CD14-positive monocyte (primary cell): ENCODE measurements around the gene IFIH1. TPM values are rescaled to one million over a fixed set of nuclear protein-coding genes. Genes with fewer than 3 reads are reported as not detected.
A peak's percentile ranks its signal among the peaks of the same experiment; 100 is the strongest.

ENCODE experiments used
- DNase-seq, 3 donors: peaks; one replicate each; pipeline ENCODE4 v3.0.0-alpha.2; 2011 to 2022
- H2AFZ ChIP-seq: 2 replicates; pipeline ENCODE4 v1.6.0; 2012; ENCODE audit warnings: mild to moderate bottlenecking, low read depth, low read length, inconsistent platforms; ENCODE audit not compliant: insufficient read depth, poor library complexity, severe bottlenecking
- H3K27ac ChIP-seq, 2 donors: 1 replicate in 1 of 2; 2 replicates in 1 of 2; pipeline ENCODE4 v1.5.1; 2012 to 2013; ENCODE audit warnings: low read length in 2 of 2, control low read depth in 1 of 2, inconsistent platforms in 1 of 2, low read depth in 1 of 2, mild to moderate bottlenecking in 1 of 2
- H3K27me3 ChIP-seq, 2 donors: one replicate each; pipeline versions ENCODE4 v1.6.0 to v1.6.1; 2011 to 2013; ENCODE audit warnings: low read length in 2 of 2; ENCODE audit not compliant: control insufficient read depth in 2 of 2, insufficient read depth in 2 of 2
- H3K36me3 ChIP-seq, 2 donors: replicated peaks in 1 of 2; 1 replicate in 1 of 2; 2 replicates in 1 of 2; pipeline versions ENCODE4 v1.5.1 to v1.6.1; 2012 to 2013; ENCODE audit warnings: low read length in 2 of 2, control low read depth in 1 of 2, inconsistent platforms in 1 of 2, mild to moderate bottlenecking in 1 of 2; ENCODE audit not compliant: insufficient read depth in 2 of 2, control insufficient read depth in 1 of 2
- H3K4me1 ChIP-seq, 2 donors: 1 replicate in 1 of 2; 2 replicates in 1 of 2; pipeline versions ENCODE4 v1.5.1 to v1.6.1; 2012 to 2013; ENCODE audit warnings: low read length in 2 of 2, control low read depth in 1 of 2, inconsistent platforms in 1 of 2, mild to moderate bottlenecking in 1 of 2, moderate library complexity in 1 of 2; ENCODE audit not compliant: insufficient read depth in 2 of 2, control insufficient read depth in 1 of 2
- H3K4me2 ChIP-seq: replicated peaks from 2 replicates; pipeline ENCODE3; 2012; ENCODE audit warnings: low read length, moderate library complexity, mild to moderate bottlenecking; ENCODE audit not compliant: poor library complexity, severe bottlenecking; ENCODE audit errors: extremely low read depth
- H3K4me3 ChIP-seq, 3 experiments: fragments of 200-600 bp in 1 of 3; sonication (generic) in 1 of 3; replicated peaks in 1 of 3; 1 replicate in 2 of 3; 2 replicates in 1 of 3; pipeline ENCODE4 v1.5.1; 2011 to 2013; ENCODE audit warnings: low read length in 3 of 3, mild to moderate bottlenecking in 3 of 3, control low read depth in 2 of 3, low read depth in 2 of 3, inconsistent platforms in 1 of 3, moderate library complexity in 1 of 3
- H3K79me2 ChIP-seq: 2 replicates; pipeline ENCODE4 v1.6.0; 2012; ENCODE audit warnings: mild to moderate bottlenecking, control low read depth, inconsistent platforms, low read length, moderate library complexity; ENCODE audit not compliant: insufficient read depth
- H3K9ac ChIP-seq: 2 replicates; pipeline ENCODE4 v1.6.0; 2017; ENCODE audit warnings: low read length, mild to moderate bottlenecking; ENCODE audit not compliant: insufficient read depth, poor library complexity, severe bottlenecking
- H3K9me3 ChIP-seq, 2 donors: replicated peaks in 1 of 2; 1 replicate in 1 of 2; 2 replicates in 1 of 2; pipeline versions ENCODE4 v1.5.1 to v1.6.1; 2012 to 2013; ENCODE audit warnings: low read length in 2 of 2, control low read depth in 1 of 2; ENCODE audit not compliant: control insufficient read depth in 1 of 2, insufficient read depth in 1 of 2
- H4K20me1 ChIP-seq: 2 replicates; pipeline ENCODE4 v1.6.0; 2012; ENCODE audit warnings: mild to moderate bottlenecking, low read length, control low read depth, moderate library complexity; ENCODE audit not compliant: insufficient read depth
- H3K27ac Mint-ChIP-seq, 7 donors: one replicate each; pipeline ENCODE4 v1.8.0; 2020; ENCODE audit warnings: mild to moderate bottlenecking in 7 of 7, mixed read lengths in 7 of 7, moderate library complexity in 6 of 7, inconsistent platforms in 2 of 7
- H3K27me3 Mint-ChIP-seq, 3 donors: one replicate each; pipeline ENCODE4 v1.8.0; 2021 to 2022; ENCODE audit warnings: low read depth in 3 of 3, mild to moderate bottlenecking in 3 of 3, mixed read lengths in 3 of 3, moderate library complexity in 3 of 3, inconsistent platforms in 1 of 3
- H3K36me3 Mint-ChIP-seq, 2 donors: one replicate each; pipeline ENCODE4 v1.8.0; 2020; ENCODE audit warnings: mixed read lengths in 2 of 2, inconsistent platforms in 1 of 2, mild to moderate bottlenecking in 1 of 2
- H3K4me1 Mint-ChIP-seq: one replicate; pipeline ENCODE4 v1.8.0; 2020; ENCODE audit warnings: mild to moderate bottlenecking, mixed read lengths
- H3K4me3 Mint-ChIP-seq, 2 donors: one replicate each; pipeline ENCODE4 v1.8.0; 2020; ENCODE audit warnings: mild to moderate bottlenecking in 2 of 2, mixed read lengths in 2 of 2, moderate library complexity in 1 of 2
- H3K9me3 Mint-ChIP-seq, 7 donors: one replicate each; pipeline ENCODE4 v1.8.0; 2020 to 2022; ENCODE audit warnings: mixed read lengths in 7 of 7, mild to moderate bottlenecking in 6 of 7, moderate library complexity in 6 of 7, inconsistent platforms in 2 of 7
- WGBS: methylation state at CpG from one replicate; pipeline ENCODE4 v1.1.5; 2013; ENCODE audit warnings: missing lambda C conversion rate; ENCODE audit not compliant: insufficient coverage; 5-methylcytosine and 5-hydroxymethylcytosine counted together
- intact Hi-C, 2 donors: fragments of 100-400 bp; cut with micrococcal nuclease; formaldehyde crosslinking; loops; one replicate each; pipeline versions ENCODE4 v1.15.0 to v1.15.1; 2023
- polyA plus RNA-seq, 3 donors: library from polyadenylated mRNA; depleted of rRNA in 1 of 3; unstranded in 2 of 3; stranded (reverse) in 1 of 3; fragments of 300-500 nt in 2 of 3; fragments of >200 nt in 1 of 3; fragmentation: Illumina TruSeq in 2 of 3; gene quantifications; 1 replicate in 2 of 3; 2 replicates in 1 of 3; pipeline ENCODE4 v1.2.3, GENCODE V29; 2012 to 2021
- TF ChIP-seq, protein P1 (sequence below): fragments of 200-600 bp; IDR thresholded peaks from one replicate; pipeline ENCODE4 v1.8.0; 2022; ENCODE audit warnings: antibody characterized with exemption, mild to moderate bottlenecking

IFIH1 gene
- polyA plus RNA-seq, 3 donors, result 11.6 to 17.6 (median 17.1) TPM

- Histone ChIP-seq H3K9ac (peak overlapping the region; percentile 24), H3K9me3 (no peaks in the 10 kb centered on the region), H3K27me3 (no peaks in the 10 kb centered on the region), H4K20me1 (no peaks in the 10 kb centered on the region), H3K27ac (peak overlapping the region in 1 of 2 donors; percentile 84), H3K79me2 (peaks cover 29% of the 10 kb centered on the region), H3K4me1 (peaks cover 46 to 59% of the 10 kb centered on the region in 2 donors), H2AFZ (peak overlapping the region; percentile 41), H3K4me3 (peak overlapping the region in 1 of 3 experiments; percentile 46), H3K4me2 (peak overlapping the region; percentile 44), H3K36me3 (no peaks in the 10 kb centered on the region)
- intact Hi-C loops, result no loop called here
- Mint-ChIP-seq H3K9me3 (no peaks in the 10 kb centered on the region), H3K4me1 (peaks cover 58% of the 10 kb centered on the region), H3K27ac (peak overlapping the region; percentile 80 to 90 (median 88)), H3K27me3 (no peaks in the 10 kb centered on the region), H3K36me3 (no peaks in the 10 kb centered on the region), H3K4me3 (peak overlapping the region in 1 of 2 donors; percentile 15)
- DNase-seq, result peak; percentile 23 to 43 (median 23)
- WGBS, result no CpG with 5 or more reads among the region's 2 CpGs
- TF ChIP-seq, protein P1, sequence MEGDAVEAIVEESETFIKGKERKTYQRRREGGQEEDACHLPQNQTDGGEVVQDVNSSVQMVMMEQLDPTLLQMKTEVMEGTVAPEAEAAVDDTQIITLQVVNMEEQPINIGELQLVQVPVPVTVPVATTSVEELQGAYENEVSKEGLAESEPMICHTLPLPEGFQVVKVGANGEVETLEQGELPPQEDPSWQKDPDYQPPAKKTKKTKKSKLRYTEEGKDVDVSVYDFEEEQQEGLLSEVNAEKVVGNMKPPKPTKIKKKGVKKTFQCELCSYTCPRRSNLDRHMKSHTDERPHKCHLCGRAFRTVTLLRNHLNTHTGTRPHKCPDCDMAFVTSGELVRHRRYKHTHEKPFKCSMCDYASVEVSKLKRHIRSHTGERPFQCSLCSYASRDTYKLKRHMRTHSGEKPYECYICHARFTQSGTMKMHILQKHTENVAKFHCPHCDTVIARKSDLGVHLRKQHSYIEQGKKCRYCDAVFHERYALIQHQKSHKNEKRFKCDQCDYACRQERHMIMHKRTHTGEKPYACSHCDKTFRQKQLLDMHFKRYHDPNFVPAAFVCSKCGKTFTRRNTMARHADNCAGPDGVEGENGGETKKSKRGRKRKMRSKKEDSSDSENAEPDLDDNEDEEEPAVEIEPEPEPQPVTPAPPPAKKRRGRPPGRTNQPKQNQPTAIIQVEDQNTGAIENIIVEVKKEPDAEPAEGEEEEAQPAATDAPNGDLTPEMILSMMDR, result no peak
These were observed 19.4 kb upstream of the IFIH1 start for GRCh38 chr2:162337868-162338267.

GRCh38 chr2:162333968-162334367 is 15.5 kb upstream of the IFIH1 start:
- intact Hi-C loops, result no loop called here
- H2AFZ ChIP-seq, result no peak overlapping the region
- H3K27me3 ChIP-seq, result no peaks in the 10 kb centered on the region
- no peak overlapping the region for H3K9ac ChIP-seq
- no peak overlapping the region for H3K4me2 ChIP-seq
- no peak overlapping the region for H3K4me3 ChIP-seq
- no peak overlapping the region for H3K27ac ChIP-seq
- H3K36me3 ChIP-seq, result no peaks in the 10 kb centered on the region
- no peaks in the 10 kb centered on the region for H3K27me3 Mint-ChIP-seq
- no peaks in the 10 kb centered on the region for H3K9me3 Mint-ChIP-seq
- peaks cover 14 to 26% of the 10 kb centered on the region in 2 donors for H3K4me1 ChIP-seq
- H3K4me1 Mint-ChIP-seq, result peaks cover 31% of the 10 kb centered on the region
- no peaks in the 10 kb centered on the region for H4K20me1 ChIP-seq
- peak overlapping the region in 1 of 7 donors; percentile 46 for H3K27ac Mint-ChIP-seq
- TF ChIP-seq, protein P1, result peak; percentile 65
- peak in 2 of 3 donors; percentile 33 to 35 for DNase-seq
- H3K79me2 ChIP-seq, result peaks cover 7% of the 10 kb centered on the region
- H3K36me3 Mint-ChIP-seq, result no peaks in the 10 kb centered on the region
- WGBS, result no CpG with 5 or more reads among the region's 3 CpGs
- no peaks in the 10 kb centered on the region for H3K9me3 ChIP-seq
- no peak overlapping the region for H3K4me3 Mint-ChIP-seq
